CD4-positive, alpha-beta T cell treated with Interleukin-15 for 1 hour (primary cell): ENCODE measurements around the gene MRPS5.
"Not testable (repeated sequence)": the region's sequence is repeated elsewhere in the genome, so short reads cannot be mapped to it uniquely, and the experiment has no call there.

ENCODE experiments used
- DNase-seq: peaks from one replicate; pipeline ENCODE4 v3.0.0-alpha.2; 2020

Gene MRPS5

DNA sequence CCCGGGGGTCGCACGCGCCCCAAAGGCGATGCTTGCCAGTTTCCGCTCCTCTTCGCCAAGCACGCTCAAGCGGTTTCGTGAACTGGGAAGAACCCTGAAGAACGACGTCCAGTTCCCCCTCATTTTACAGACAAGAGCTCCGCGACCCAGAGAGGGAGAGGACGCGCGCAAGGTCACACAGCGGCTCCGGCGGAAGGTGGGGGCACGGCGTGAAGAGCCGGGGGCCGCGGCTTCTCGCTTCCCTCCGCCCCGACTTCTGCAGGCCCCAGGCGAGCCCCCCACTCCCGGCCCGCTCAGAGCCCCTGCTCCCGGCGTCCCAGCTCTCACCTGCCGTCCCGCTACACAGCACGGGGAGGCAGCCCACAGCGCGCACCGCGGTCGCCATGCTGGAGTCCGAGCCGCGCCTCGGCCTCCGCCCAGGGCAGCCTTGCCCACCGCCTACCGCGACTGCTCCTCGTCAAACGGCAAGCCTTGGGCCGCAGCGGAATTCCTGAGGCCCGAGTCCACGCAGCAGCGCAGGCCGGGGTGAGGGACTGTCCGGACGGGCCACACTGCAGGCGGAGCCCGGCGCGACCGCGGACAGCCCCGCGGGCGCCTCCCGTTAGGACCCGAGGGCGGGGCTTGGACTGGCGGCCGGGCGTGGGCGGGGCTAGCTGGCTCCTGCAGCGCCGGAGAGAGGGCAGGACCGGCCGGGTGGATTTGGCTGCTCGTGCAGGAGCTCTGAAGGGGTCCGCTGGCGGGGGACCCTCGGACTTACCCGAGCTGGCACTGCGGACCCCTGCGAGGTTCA lies at the start of gene MRPS5:
TSS of gene MRPS5 (minus strand) at position 402 of the 790 bp plus-strand sequence. CDS start at position 385, 17 bp downstream.
- peak; percentile 75 for DNase-seq

DNA sequence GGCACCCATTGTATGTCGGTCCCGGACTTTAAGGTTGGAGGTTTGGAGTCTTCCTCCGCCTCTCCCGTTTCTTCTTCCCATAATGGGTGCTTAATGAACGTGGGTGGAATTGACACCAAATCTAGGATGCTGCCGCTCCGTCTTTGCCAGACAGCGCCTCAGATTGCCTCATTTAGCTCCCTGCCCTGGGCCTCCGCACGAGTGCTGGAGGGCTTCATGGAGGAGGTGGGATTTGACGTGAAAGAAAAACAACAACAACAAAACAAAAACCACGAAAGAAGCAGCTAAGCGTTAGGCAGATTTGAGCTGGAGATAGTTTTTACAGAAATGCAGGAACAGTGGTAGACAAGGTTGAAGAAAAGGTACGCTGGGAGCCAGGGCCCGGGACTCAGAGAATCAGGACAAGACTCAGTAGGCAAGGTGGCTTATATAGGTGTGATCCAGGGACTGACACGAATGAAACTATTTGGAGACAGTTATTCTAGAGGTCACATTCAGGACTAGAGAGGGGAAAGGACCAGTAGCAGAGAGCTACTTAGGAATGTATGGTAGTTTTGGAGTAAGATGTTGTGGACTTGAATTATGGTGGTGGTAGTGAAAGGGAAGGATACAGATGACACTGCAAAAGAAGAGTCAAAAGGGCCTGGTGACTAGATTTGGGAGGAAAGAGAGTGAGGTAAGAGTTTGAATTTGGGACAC lies 44.6 kb upstream of the MRPS5 start:
- no peak for DNase-seq

DNA sequence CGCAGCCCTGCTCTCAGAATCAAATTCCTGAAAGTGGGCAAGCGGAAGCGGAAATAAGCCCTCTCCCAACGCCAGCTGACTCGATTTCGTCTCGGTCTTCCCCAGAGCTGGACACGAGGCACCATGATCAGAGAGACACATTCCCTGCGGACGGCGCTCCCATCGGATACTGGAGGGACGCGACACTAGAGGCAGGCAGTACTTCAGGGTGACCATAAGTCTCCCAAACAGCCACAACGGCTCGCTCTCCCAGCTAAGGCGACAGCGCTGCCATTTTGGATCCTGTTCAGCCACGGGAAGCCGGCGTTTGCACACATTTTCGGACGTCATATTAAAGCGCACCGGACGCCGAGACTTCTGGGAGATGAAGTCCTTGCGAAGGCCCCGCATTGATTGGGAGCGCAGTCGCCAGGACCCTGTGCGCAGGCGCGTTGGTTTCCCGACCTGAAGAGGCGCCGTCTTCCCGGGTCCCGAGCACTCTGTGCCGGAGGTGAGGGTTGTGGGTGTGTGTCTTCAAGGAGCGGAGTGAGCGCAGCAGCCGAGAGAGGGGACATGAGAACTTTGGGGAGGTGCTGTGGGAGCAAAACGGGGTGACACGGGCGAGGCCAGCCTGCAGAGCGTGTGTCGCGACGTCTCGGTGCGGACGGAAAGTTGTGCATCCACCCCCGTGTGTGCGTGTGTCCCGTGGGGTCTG lies 43.9 kb upstream of the MRPS5 start, which contains the start of gene ZNF2:
TSS of gene ZNF2 (plus strand) at position 439 of the 694 bp plus-strand sequence. CDS start 10,418 bp downstream, outside the sequence.
- DNase-seq = peak; percentile 96

DNA sequence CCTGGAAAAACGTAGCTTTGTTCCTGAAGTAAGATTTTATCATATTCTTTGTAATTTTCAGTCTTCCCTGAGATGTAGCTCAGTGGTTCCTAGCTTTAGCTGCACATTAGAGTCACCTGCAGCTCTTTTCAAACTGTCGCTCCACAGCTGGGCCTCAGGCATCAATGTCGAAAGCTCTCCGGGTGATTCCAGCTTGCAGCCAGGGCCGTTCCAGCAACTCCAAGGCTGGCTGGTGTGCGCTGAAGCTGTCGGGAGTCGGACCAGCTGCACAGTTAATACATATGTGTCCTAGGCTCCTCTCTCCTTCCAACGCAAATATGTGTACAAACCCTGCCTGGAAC lies 43.4 kb upstream of the MRPS5 start:
- no peak for DNase-seq

DNA sequence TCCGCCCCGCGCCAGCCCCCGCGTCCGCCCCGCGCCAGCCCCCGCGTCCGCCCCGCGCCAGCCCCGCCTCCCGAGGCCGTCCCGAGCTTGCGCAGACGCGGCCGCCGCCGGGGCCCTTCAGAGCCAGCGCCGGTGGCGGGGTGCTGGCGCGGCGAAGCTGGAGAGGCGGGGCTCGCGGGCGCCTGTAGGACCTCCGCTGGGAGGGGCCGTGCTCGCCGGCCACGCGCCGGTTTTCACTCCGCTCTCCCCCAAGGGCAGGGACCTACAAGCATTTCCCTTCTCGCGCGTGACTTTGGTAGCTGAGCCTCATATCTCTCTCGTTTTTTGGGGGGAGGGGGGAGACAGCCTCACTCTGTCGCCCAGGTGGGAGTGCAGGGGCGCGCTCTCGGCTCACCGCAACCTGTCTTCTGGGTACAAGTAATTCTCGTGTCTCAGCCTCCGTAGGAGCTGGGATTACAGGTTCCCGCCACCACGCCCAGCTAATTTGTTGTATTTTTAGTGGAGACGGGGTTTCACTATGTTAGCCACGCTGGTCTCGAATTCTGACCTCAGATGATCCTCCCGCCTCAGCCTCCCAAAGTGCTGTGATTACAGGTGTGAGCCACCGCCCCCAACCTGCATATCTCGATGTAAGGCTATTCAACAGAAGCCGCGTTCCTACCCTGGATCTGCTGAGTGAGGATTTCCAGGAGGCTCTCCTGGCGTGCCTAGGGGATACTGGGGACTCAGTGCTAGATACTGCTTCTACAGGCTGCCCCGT lies 38.3 kb upstream of the MRPS5 start, which contains the start of gene ZNF514:
TSS of gene ZNF514 (minus strand) at position 159 of the 760 bp plus-strand sequence. CDS start 6,595 bp downstream, outside the sequence.
- DNase-seq = peak; percentile 82

DNA sequence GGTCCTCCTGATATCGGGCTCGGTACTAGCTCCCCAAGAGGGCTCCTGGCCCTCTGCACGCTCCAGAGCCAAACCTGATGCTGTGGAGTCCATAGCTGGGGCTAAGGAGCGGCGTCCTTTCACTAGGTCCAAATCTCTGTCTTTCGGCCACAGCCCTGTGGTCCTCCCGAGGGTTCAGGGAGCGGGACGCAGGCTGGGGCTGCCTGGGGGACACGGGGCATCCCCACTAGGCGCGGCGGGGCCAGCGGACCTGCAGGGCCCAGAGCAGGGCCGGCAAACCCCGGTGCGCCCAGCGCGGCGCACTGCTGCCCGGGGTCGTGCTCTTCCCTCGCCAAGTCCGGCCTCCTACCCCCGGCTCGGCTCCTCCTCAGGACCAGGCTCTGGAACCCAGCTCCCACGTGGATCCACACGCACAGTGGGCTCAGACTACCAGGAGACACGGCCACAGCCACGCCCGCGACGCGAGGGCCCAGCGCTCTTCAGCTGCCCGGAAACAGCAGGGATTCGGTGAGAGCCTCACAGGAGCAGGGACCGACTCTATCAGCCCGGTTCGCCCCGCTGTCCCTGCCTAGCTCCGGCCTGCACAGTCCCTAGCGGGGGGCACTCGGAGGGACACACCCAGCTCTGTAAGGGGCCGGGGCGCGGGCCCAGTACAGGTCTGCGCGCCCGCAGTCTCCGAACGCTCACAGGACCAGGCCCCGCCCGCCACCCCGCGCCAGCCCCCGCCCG lies 37.4 kb upstream of the MRPS5 start:
- no peak for DNase-seq

DNA sequence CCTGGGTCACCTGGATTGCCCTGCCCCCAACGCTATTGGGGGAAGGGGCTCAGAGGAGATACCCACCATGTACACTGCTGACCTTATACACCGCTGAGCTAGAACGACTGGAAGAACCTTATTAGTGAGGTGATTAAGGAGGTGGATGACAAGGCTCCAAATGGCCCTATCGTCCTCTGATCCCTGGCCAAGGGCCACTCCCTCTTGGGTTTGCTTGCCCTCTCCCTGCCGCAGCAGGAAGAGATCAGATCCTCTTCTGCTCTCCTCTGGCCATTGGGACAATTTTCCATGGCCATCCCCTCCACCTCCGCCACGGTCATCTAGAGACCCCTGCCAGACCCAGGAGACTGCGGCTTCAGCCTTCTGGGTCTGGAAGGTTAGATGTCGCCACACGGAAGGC lies 36.8 kb upstream of the MRPS5 start:
- DNase-seq = no peak

DNA sequence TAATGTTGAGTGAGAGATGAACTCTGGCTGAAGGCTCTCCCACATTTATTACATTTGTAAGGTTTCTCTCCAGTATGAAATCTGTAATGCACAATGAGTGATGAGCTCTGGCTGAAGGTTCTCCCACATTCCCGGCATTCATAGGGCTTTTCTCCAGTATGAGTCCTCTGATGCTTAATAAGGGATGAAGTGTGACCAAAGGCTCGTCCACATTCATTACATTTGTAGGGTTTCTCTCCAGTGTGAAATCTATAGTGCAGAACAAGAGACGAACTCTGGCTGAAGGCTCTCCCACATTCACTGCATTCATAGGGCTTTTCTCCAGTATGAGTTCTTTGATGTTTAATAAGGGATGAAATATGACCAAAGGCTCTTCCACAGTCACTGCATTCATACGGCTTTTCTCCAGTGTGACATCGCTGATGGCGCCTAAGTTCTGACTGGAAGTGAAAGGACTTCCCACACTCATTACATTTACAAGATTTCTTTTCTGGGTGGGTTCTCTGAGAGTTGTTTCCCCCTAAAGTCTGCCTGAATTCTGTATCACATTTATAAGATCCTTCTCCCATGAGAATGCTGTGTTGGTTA lies 27.9 kb upstream of the MRPS5 start:
- DNase-seq = no peak

DNA sequence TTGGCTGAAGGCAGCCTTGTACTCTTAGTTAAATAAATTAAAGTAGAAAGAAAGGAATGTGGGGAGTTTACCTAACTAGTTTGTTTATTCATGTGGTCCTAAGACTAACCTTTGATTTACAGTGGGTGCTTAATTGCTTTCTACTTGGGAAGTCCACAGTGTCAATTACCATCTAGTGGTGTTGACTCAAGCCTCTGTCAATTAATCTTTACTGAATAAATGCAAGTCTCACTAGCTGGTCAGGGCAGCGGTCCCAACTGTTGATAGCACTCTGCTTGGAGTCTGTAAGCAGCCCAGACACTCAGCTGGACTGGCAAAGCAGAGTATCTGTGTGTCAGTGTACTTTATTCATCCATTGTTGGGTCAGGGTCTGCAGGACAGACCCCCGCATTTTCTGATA lies 22.2 kb upstream of the MRPS5 start:
- DNase-seq = no peak

DNA sequence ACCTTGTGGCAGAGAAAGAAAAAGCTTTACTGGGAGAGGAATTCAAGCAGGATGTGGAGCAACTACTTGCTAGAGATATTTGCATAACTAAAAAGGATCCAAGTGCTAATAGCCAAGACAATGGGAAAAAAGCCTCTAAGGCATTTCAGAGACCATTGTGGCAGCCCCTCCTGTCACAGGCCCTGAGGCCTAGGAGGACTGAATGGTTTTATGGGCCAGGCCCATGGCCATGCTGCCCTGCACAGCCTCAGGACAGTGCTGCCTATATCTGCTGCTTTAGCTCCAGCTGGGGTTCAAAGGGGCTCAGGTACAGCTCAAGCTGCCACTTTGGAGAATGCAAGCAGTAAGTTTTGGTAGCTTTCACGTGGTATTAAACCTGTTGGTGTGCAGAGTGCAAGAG lies 17.1 kb upstream of the MRPS5 start:
- no peak for DNase-seq

DNA sequence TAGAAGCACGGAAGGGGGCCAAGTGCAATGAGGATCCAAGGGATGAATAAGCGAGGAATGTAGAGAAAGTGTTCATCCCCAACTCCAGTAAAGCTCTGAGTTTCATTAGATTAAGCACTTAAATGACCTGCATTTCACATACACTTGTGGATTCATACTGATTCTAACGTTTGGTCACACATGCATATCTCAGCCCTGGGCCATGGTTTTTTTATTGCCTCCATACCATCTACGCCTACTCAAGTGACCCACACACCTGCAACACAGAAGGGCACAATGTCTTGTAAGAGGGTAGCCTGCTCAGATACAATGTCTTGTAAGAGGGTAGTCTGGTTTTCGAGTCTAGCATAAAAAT lies 566 bp upstream of the MRPS5 start:
- no peak for DNase-seq

DNA sequence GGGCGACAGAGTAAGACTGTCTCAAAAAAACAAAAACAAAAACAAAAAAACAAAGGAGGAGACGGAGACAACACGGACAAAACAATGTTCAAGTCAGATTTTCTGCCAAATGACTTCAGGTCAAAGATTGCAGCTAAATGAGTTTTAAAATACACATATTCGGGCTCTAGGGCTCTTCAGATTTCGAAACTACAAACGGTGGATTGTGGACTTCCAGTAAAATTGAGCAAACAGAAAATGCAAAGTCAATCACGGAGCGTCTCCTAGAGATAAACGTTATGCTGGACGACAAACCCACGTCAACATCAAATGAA lies 558 bp downstream of the MRPS5 start:
- no peak for DNase-seq

DNA sequence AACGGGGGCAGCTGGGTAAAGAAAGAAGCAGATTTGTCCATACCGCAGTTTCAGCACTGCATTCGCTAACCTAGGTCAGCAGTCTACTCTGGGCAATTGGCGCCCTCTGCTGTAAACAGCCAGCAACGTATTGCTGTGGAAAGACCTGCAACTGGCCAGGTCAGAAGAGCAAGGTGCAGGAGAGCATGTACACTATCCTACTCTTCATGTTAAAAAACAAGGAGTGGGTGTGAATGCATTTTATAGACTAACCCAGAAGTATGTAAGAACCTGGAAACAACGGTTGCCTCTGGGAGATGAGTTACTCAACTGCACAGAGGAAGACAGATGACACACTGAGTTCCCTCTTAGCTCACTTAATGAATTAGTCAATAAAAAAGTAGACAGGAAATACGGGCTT lies 6.2 kb downstream of the MRPS5 start:
- peak; percentile 68 for DNase-seq

DNA sequence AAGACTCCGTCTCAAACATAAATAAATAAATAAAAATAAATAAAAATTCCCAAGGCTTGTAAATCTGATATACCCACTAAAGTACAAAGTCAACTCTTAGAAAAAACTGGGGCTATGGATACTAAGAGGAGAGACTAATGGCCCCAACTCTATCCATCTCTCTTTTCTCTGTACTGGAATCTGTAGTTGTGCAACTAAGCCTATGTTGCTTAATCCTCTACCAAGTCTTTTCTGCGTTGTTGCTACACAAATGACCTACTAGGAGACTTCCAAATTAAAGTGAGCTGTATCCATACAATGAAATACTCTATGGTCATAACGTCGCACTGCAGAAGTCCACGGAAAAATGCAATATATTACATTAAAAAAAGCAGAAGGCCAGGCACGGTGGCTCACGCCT lies 8.1 kb downstream of the MRPS5 start:
- no peak for DNase-seq

DNA sequence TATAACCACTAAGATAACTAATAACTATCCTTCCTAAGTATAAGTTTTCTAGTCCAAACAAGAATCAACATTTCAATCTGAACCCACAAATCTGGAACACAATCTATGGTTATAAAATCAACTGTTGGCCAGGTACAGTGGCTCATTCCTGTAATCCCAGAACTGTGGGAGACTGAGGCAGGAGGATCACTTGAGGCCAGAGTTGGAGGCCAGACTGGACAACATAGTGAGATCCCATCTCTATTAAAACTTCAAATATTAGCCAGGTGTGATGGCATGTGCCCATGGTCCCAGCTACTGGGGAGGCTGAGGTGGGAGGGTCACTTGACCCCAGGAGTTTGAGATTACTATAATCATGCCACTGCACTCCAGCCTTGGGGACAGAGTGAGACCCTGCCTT lies 11.2 kb downstream of the MRPS5 start:
- DNase-seq = no peak

DNA sequence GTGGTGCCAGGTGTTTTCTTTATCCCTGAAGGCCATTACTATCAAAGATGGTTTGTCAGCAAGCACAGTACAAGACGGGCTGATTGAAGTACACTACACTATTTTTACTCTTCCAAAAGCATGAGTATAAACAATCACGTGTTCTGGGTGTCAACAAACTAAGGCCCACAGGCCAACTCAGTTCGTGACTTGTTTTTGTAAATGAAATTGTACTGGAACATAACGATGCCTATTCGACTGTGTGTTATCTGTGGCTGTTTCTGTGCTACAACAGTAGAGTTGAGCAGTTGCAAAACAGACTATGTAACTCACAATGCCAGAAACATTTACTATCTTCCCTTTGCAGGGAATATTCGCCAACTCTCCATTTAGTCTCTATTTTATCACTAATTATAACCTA lies 12.3 kb downstream of the MRPS5 start:
- no peak for DNase-seq

DNA sequence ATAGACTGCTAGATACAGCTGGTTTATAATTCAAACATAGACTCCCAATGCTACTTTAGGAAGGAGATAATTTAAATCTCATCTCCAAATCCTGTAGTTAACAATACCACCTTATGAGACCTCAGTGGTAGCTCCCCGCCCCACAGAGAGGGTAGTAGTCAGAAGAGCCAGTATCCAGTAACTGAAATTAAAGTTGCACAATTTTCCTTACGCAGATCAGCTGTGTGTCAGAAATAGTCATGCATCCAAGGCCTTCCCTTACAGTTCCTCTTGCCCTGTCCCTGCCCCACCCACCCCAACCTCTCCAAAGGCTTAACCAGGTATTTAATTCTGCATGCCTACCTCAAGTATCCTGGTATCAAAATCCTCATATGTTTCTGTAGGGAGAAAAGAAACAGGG lies 15.5 kb downstream of the MRPS5 start:
- no peak for DNase-seq

DNA sequence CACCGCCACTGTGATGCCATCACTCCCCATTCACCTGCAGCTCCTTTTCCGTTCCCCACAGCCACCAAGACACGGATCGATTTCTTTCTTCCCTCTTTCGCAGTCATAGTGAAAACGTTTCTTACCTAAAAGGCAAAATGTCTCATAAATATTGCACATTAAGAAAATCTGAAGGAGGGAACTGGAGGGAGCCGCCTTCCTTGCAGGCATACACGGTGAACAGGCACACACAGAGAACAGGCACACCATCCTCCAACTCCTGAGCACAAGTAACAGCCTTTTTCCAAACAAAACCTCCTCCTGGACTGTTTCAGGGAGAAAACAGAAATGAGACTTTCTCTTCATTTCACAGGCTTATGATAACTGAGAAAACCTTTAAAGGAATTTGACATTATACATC lies 17.0 kb downstream of the MRPS5 start:
- no peak for DNase-seq

DNA sequence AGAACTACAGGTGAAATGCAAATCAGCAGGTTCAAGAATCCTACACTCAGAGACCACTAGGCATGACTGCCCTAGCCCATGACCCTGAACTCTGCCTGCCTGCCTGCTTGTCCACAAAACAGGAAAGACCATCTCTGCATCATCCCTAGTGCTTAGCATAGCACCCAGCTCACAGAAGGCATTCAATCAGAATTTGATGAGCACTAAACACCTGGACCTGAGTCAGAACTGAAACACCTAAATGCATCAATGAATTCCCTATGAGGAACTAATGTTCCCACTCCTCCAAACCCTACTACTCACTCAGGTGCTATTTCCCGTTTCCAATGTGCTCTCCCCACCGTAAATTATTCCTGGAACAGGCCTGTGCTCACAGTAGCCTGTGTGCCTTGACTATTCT lies 21.7 kb downstream of the MRPS5 start:
- no peak for DNase-seq

DNA sequence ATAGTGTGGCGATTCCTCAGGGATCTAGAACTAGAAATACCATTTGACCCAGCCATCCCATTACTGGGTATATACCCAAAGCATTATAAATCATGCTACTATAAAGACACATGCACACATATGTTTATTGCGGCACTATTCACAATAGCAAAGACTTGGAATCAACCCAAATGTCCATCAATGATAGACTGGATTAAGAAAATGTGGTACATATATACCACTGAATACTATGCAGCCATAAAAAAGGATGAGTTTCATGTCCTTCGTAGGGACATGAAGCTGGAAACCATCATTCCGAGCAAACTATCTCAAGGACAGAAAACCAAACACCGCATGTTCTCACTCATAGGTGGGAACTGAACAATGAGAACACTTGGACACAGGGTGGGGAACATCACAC lies 23.3 kb downstream of the MRPS5 start:
- DNase-seq = not testable (repeated sequence)

DNA sequence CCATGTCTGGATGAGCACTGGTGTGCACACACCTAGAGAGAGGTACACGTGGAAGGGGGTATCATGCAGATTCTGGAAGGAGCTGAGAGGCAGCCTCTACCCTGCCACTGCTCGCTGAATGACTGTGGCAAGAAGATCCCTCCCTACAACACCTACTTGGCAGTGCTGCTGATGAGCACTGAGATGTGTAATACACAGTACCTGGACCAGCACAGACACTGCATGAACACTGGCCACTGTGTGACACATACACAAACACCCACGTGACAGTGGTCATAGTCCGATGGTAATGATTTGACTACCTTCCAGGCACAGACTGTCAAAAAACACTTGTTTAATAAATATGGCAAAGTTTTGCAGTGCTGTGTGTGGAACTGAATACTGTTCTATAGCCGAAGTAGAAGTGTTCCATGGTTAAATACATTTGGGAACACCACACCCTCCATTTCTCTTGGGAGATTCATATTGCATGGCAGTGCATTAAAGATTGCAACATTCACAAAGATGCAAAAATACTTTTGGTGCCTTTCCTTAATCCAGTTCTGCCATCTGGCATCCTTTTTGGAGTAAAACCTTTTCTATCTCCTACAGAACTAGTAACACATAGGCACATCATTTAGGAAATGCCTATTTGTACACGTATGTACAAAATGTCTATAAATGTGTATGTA lies 29.6 kb downstream of the MRPS5 start:
- DNase-seq = no peak

DNA sequence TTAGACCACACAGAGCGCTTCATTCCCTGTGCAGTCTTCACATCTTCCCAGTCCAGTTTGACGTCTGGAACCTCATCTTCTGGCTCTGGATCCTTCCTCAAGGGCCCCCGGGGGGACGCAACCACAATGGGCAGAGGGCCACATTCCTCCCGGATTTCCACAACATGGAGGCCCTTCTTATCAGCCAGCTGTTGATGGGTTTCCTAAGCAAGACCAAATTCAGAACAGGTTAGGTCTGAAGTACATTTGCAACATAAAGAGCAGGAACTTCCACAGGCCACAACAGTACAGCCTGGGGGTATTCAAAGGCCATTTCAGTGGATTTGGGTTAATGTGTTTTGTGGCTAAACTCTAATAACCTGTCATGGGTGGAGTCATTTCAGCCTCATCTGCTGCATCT lies 34.2 kb downstream of the MRPS5 start:
- DNase-seq = no peak
